Stomach (tissue), 19 donors: ENCODE data around the gene COL1A2. TPM values are rescaled to one million over a fixed set of nuclear protein-coding genes. Genes with fewer than 3 reads are reported as not detected.
A peak's percentile ranks its signal among the peaks of the same experiment; 100 is the strongest.

Experiments used
- DNase-seq, 2 donors: peaks; one replicate each; pipeline versions ENCODE4 v3.0.0 to v3.0.0-alpha.2; 2013 to 2019
- H3K27ac ChIP-seq, 5 donors: fragments of 200-600 bp in 4 of 5; sonication (generic) in 4 of 5; one replicate each; pipeline ENCODE4 v1.5.1; 2013 to 2019; ENCODE audit warnings: mild to moderate bottlenecking in 1 of 5, moderate library complexity in 1 of 5
- H3K27me3 ChIP-seq, 3 donors: fragments of 200-600 bp; sonication (generic); one replicate each; pipeline ENCODE4 v1.5.1; 2017 to 2019; ENCODE audit warnings: mixed run types in 1 of 3
- H3K36me3 ChIP-seq, 4 donors: fragments of 200-600 bp; sonication (generic); 1 replicate in 3 of 4; 2 replicates in 1 of 4; pipeline ENCODE4 v1.5.1; 2016 to 2019
- H3K4me1 ChIP-seq, 4 donors: fragments of 200-600 bp; sonication (generic); one replicate each; pipeline ENCODE4 v1.5.1; 2016 to 2019
- H3K4me3 ChIP-seq, 4 donors: fragments of 200-600 bp; sonication (generic) in 3 of 4; one replicate each; pipeline ENCODE4 v1.5.1; 2016 to 2019; ENCODE audit warnings: mild to moderate bottlenecking in 1 of 4
- H3K9me3 ChIP-seq, 4 donors: fragments of 200-600 bp; sonication (generic); one replicate each; pipeline ENCODE4 v1.5.1; 2016 to 2019
- CTCF ChIP-seq, 7 experiments: fragments of 450-650 bp in 4 of 7; fragments of 200-600 bp in 3 of 7; sonication (generic) in 3 of 7; IDR thresholded peaks; one replicate each; pipeline ENCODE4 v1.5.1; 2016 to 2019; ENCODE audit warnings: antibody characterized with exemption in 7 of 7, control low read depth in 2 of 7, mild to moderate bottlenecking in 1 of 7
- EP300 ChIP-seq: sonication (generic); formaldehyde crosslinking; IDR thresholded peaks from one replicate; pipeline ENCODE4 v1.6.1; 2017; ENCODE audit warnings: antibody characterized with exemption
- POLR2A ChIP-seq, 4 donors: fragments of 450-650 bp; IDR thresholded peaks; one replicate each; pipeline ENCODE4 v1.6.1; 2016; ENCODE audit warnings: antibody characterized with exemption in 4 of 4, control low read depth in 2 of 4, mild to moderate bottlenecking in 1 of 4, moderate library complexity in 1 of 4
- POLR2AphosphoS5 ChIP-seq, 3 donors: sonication (generic); formaldehyde crosslinking; IDR thresholded peaks; one replicate each; pipeline ENCODE4 v1.6.1; 2016; ENCODE audit warnings: antibody characterized with exemption in 3 of 3
- WGBS, 5 donors: extraction: QIAGEN DNeasy Blood & Tissue Kit in 3 of 5; methylation state at CpG; one replicate each; pipeline versions ENCODE4 v1.1.5 to v1.1.7; 2013 to 2018; 5-methylcytosine and 5-hydroxymethylcytosine counted together
- intact Hi-C: fragments of 100-400 bp; cut with DNase I; formaldehyde crosslinking; loops from one replicate; pipeline ENCODE4 v1.15.1; 2023; ENCODE audit warnings: low total_unique reads
- long read RNA-seq, 10 donors: transcript quantifications; one replicate each; lab custom pipeline, GENCODE V29; 2026
- polyA plus RNA-seq, 3 donors: library from polyadenylated mRNA; stranded (reverse); fragments of 200-250 nt; gene quantifications; one replicate each; pipeline ENCODE4 v1.2.3, GENCODE V29; 2013
- total RNA-seq, 5 donors: library from RNA; depleted of rRNA; stranded (reverse); fragments of >200 nt; gene quantifications; one replicate each; pipeline versions ENCODE4 v1.1.0 to v1.2.3, GENCODE V29; 2014 to 2016
- donor health status: healthy with polysubstance abuse.
- donor health status: Bipolar disorder and iron deficiency.
- donor health status: healthy.

Gene COL1A2
- total RNA-seq (1,000 to 10,000 TPM in 2 of 5 donors, 100 to 1,000 TPM in 2, 10 to 100 TPM in 1; 30.9 to 3,975 (median 234) TPM), polyA plus RNA-seq (10 to 100 TPM; 32.2 to 51.6 (median 48.3) TPM)
- long read RNA-seq, donor 1, transcript COL1A2-203 (4 exons, 1,123 nt) = major isoform, 18 of 768 reads
- long read RNA-seq, donor 1, transcript COL1A2-205 (4 exons, 656 nt) = minor isoform, 13 of 768 reads
- long read RNA-seq, donor 1, partial matches to known transcripts = 726 of 768 reads
- long read RNA-seq, donor 1, other reads (novel, unspliced or antisense) = 8 of 768 reads
- long read RNA-seq, donor 2, transcript COL1A2-203 (4 exons, 1,123 nt) = major isoform, 9 of 466 reads
- long read RNA-seq, donor 2, partial matches to known transcripts = 430 of 466 reads
- long read RNA-seq, donor 2, other reads (novel, unspliced or antisense) = 25 of 466 reads
- long read RNA-seq, donor 3, transcript COL1A2-203 (4 exons, 1,123 nt) = major isoform, 13 of 265 reads
- long read RNA-seq, donor 3, partial matches to known transcripts = 218 of 265 reads
- long read RNA-seq, donor 3, other reads (novel, unspliced or antisense) = 28 of 265 reads
- long read RNA-seq, donor 4, partial matches to known transcripts = 8 of 10 reads
- long read RNA-seq, donor 4, other reads (novel, unspliced or antisense) = 0 of 10 reads
- long read RNA-seq, donor 5, transcript COL1A2-203 (4 exons, 1,123 nt) = major isoform, 46 of 2,135 reads
- long read RNA-seq, donor 5, transcript COL1A2-205 (4 exons, 656 nt) = minor isoform, 25 of 2,135 reads
- long read RNA-seq, donor 5, partial matches to known transcripts = 1,906 of 2,135 reads
- long read RNA-seq, donor 5, other reads (novel, unspliced or antisense) = 149 of 2,135 reads
- long read RNA-seq, donor 6, transcript COL1A2-205 (4 exons, 656 nt) = minor isoform, 7 of 1,179 reads
- long read RNA-seq, donor 6, transcript COL1A2-203 (4 exons, 1,123 nt) = major isoform, 30 of 1,179 reads
- long read RNA-seq, donor 6, partial matches to known transcripts = 1,079 of 1,179 reads
- long read RNA-seq, donor 6, other reads (novel, unspliced or antisense) = 56 of 1,179 reads
- long read RNA-seq, donor 7, transcript COL1A2-203 (4 exons, 1,123 nt) = major isoform, 19 of 421 reads
- long read RNA-seq, donor 7, transcript COL1A2-205 (4 exons, 656 nt) = minor isoform, 11 of 421 reads
- long read RNA-seq, donor 7, partial matches to known transcripts = 310 of 421 reads
- long read RNA-seq, donor 7, other reads (novel, unspliced or antisense) = 77 of 421 reads
- long read RNA-seq, donor 8, transcript COL1A2-205 (4 exons, 656 nt) = minor isoform, 6 of 208 reads
- long read RNA-seq, donor 8, transcript COL1A2-203 (4 exons, 1,123 nt) = major isoform, 11 of 208 reads
- long read RNA-seq, donor 8, partial matches to known transcripts = 149 of 208 reads
- long read RNA-seq, donor 8, other reads (novel, unspliced or antisense) = 39 of 208 reads
- long read RNA-seq, donor 9, transcript COL1A2-205 (4 exons, 656 nt) = minor isoform, 13 of 792 reads
- long read RNA-seq, donor 9, transcript COL1A2-203 (4 exons, 1,123 nt) = major isoform, 42 of 792 reads
- long read RNA-seq, donor 9, partial matches to known transcripts = 708 of 792 reads
- long read RNA-seq, donor 9, other reads (novel, unspliced or antisense) = 26 of 792 reads
- long read RNA-seq, donor 10, partial matches to known transcripts = 31 of 43 reads
- long read RNA-seq, donor 10, other reads (novel, unspliced or antisense) = 8 of 43 reads

DNA sequence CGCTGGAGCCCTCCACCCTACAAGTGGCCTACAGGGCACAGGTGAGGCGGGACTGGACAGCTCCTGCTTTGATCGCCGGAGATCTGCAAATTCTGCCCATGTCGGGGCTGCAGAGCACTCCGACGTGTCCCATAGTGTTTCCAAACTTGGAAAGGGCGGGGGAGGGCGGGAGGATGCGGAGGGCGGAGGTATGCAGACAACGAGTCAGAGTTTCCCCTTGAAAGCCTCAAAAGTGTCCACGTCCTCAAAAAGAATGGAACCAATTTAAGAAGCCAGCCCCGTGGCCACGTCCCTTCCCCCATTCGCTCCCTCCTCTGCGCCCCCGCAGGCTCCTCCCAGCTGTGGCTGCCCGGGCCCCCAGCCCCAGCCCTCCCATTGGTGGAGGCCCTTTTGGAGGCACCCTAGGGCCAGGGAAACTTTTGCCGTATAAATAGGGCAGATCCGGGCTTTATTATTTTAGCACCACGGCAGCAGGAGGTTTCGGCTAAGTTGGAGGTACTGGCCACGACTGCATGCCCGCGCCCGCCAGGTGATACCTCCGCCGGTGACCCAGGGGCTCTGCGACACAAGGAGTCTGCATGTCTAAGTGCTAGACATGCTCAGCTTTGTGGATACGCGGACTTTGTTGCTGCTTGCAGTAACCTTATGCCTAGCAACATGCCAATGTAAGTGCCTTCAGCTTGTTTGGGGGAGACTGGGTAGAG is at the start of gene COL1A2:
Gene COL1A2, plus strand, starts transcription at position 459 of the 704 bp plus-strand sequence. Its CDS starts 137 bp downstream, at position 596.
- peak; percentile 32 to 95 for DNase-seq
- WGBS, 5 donors = 1 to 5% (median 3%) methylated on average over 20 to 32 of the region's 32 CpGs
- Histone ChIP-seq H3K9me3 (no peaks in the 10 kb centered on the region), H3K27me3 (peaks cover 0 to 18% (median 11%) of the 10 kb centered on the region in 3 donors), H3K4me1 (peaks cover 0 to 51% (median 25%) of the 10 kb centered on the region in 4 donors), H3K27ac (peak within 1 kb of the TSS; percentile 62 to 89 (median 86)), H3K36me3 (no peaks in the 10 kb centered on the region), H3K4me3 (peak within 1 kb of the TSS; percentile 43 to 52 (median 50))
- intact Hi-C loops = no loop called here
- TF ChIP-seq CTCF (IDR thresholded peaks at IDR 0.05) (no peak), POLR2AphosphoS5 (IDR thresholded peaks at IDR 0.05) (peak in 1 of 3 donors; percentile 66)

DNA sequence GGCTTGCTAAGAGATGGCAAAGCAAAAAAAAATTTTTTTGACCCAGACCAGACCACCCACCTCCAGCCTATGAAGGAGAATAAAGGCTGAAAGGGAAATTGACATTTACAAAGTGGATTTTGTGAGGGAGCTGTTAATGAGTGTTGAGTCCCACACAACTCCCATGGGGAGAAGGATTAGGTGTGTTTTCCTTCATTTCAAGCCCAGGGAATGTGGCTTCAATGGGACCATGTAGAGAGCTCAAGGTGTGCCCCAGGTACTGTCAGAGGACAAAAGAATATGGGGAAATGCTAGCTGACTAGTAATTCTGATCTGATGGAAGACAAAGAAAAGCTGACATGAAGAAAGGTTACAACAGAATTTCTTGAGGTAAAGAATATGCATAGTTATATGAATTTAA is 48.8 kb upstream of the COL1A2 start:
- Histone ChIP-seq H3K36me3 (no peaks in the 10 kb centered on the region), H3K27me3 (no peaks in the 10 kb centered on the region), H3K27ac (no peak overlapping the region), H3K9me3 (no peaks in the 10 kb centered on the region), H3K4me1 (peaks cover 0 to 8% (median 0%) of the 10 kb centered on the region in 4 donors), H3K4me3 (no peak overlapping the region)
- TF ChIP-seq POLR2AphosphoS5 (IDR thresholded peaks at IDR 0.05) = no peak
- no peak for DNase-seq
- intact Hi-C loops = no loop called here

GRCh38 chr7:94348142-94348541 is 46.6 kb upstream of the COL1A2 start:
- WGBS, 5 donors = 52 to 76% (median 62%) methylated on average over 3 of the region's 3 CpGs
- Histone ChIP-seq H3K27ac (peak overlapping the region in 4 of 5 donors; percentile 38 to 63 (median 52)), H3K4me3 (no peak overlapping the region), H3K36me3 (no peaks in the 10 kb centered on the region), H3K27me3 (no peaks in the 10 kb centered on the region), H3K4me1 (peaks cover 0 to 8% (median 0%) of the 10 kb centered on the region in 4 donors), H3K9me3 (no peaks in the 10 kb centered on the region)
- peak in 1 of 2 donors; percentile 85 for DNase-seq
- no peak for TF ChIP-seq CTCF (IDR thresholded peaks at IDR 0.05)
- TF ChIP-seq EP300 = no peak
- peak in 1 of 3 donors; percentile 6 for TF ChIP-seq POLR2AphosphoS5 (IDR thresholded peaks at IDR 0.05)
- intact Hi-C loops = no loop called here

- 43 to 58% (median 50%) methylated on average over 1 of the region's 1 CpG for WGBS, 5 donors
- Histone ChIP-seq H3K4me1 (peaks cover 0 to 15% (median 3%) of the 10 kb centered on the region in 4 donors), H3K27ac (no peak overlapping the region), H3K9me3 (no peaks in the 10 kb centered on the region), H3K4me3 (no peak overlapping the region), H3K36me3 (no peaks in the 10 kb centered on the region), H3K27me3 (no peaks in the 10 kb centered on the region)
- DNase-seq = peak in 1 of 2 donors; percentile 31
- intact Hi-C loops = no loop called here
- TF ChIP-seq POLR2A (IDR thresholded peaks at IDR 0.05) (no peak), EP300 (no peak), CTCF (IDR thresholded peaks at IDR 0.05) (no peak), POLR2AphosphoS5 (IDR thresholded peaks at IDR 0.05) (no peak)
These were observed 44.0 kb upstream of the COL1A2 start for GRCh38 chr7:94350734-94351133.
